Mesothelial cell of epicardium (in vitro differentiated cells): ENCODE measurements around the gene ZNF148. TPM values are rescaled to one million over a fixed set of nuclear protein-coding genes. Genes with fewer than 3 reads are reported as not detected.

Experiments used
- DNase-seq, 2 experiments: peaks; one replicate each; pipeline ENCODE4 v3.0.0; 2021; ENCODE audit warnings: low spot score in 2 of 2; ENCODE audit not compliant: unreplicated experiment in 2 of 2
- H3K27ac Mint-ChIP-seq: 2 replicates; pipeline ENCODE4 v1.8.0; 2021; ENCODE audit warnings: mixed read lengths
- H3K27me3 Mint-ChIP-seq: 2 replicates; pipeline ENCODE4 v1.8.0; 2021; ENCODE audit warnings: low read depth, mixed read lengths
- H3K36me3 Mint-ChIP-seq: 2 replicates; pipeline ENCODE4 v1.8.0; 2021; ENCODE audit warnings: mixed read lengths
- H3K4me1 Mint-ChIP-seq: 2 replicates; pipeline ENCODE4 v1.8.0; 2021; ENCODE audit warnings: mixed read lengths
- H3K4me3 Mint-ChIP-seq: 2 replicates; pipeline ENCODE4 v1.8.0; 2021; ENCODE audit warnings: mild to moderate bottlenecking, moderate library complexity, mixed read lengths
- H3K9me3 Mint-ChIP-seq: 2 replicates; pipeline ENCODE4 v1.8.0; 2021; ENCODE audit warnings: mixed read lengths
- total RNA-seq: library from RNA; stranded (reverse); gene quantifications from 3 replicates; pipeline ENCODE4 v1.2.1, GENCODE V29; 2021
- TF ChIP-seq, protein P1 (sequence below): fragments of 200-600 bp; sonication (generic); IDR thresholded peaks from one replicate; pipeline ENCODE4 v1.5.0; 2021; ENCODE audit warnings: antibody characterized with exemption; ENCODE audit not compliant: unreplicated experiment

The ZNF148 gene
- total RNA-seq, 1 donor from 2014 or later = 52.1 TPM

DNA sequence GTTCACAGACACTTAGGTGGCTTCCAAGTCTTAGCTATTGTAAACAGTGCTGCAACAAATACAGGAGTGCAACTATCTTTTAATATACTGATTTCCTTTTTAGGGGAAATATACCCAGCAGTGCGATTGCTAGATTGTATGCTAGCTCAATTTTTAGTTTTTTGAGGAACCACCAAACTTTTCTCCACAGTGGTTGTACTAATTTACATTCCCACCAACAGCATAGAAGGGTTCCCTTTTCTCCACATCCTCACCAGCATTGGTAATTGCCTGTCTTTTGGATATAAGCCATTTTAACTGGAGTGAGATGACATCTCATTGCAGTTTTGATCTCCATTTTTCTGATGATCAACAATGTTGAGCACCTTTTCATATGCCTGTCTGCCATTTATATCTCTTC is 58.9 kb downstream of the ZNF148 start:
- Mint-ChIP-seq H3K27me3 (no peaks in the 10 kb centered on the region), H3K4me3 (no peak overlapping the region), H3K9me3 (peaks cover 13% of the 10 kb centered on the region), H3K36me3 (peaks cover 41% of the 10 kb centered on the region), H3K4me1 (peaks cover 10% of the 10 kb centered on the region), H3K27ac (no peak overlapping the region)
- TF ChIP-seq, protein P1, sequence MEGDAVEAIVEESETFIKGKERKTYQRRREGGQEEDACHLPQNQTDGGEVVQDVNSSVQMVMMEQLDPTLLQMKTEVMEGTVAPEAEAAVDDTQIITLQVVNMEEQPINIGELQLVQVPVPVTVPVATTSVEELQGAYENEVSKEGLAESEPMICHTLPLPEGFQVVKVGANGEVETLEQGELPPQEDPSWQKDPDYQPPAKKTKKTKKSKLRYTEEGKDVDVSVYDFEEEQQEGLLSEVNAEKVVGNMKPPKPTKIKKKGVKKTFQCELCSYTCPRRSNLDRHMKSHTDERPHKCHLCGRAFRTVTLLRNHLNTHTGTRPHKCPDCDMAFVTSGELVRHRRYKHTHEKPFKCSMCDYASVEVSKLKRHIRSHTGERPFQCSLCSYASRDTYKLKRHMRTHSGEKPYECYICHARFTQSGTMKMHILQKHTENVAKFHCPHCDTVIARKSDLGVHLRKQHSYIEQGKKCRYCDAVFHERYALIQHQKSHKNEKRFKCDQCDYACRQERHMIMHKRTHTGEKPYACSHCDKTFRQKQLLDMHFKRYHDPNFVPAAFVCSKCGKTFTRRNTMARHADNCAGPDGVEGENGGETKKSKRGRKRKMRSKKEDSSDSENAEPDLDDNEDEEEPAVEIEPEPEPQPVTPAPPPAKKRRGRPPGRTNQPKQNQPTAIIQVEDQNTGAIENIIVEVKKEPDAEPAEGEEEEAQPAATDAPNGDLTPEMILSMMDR = no peak
- no peak for DNase-seq

DNA sequence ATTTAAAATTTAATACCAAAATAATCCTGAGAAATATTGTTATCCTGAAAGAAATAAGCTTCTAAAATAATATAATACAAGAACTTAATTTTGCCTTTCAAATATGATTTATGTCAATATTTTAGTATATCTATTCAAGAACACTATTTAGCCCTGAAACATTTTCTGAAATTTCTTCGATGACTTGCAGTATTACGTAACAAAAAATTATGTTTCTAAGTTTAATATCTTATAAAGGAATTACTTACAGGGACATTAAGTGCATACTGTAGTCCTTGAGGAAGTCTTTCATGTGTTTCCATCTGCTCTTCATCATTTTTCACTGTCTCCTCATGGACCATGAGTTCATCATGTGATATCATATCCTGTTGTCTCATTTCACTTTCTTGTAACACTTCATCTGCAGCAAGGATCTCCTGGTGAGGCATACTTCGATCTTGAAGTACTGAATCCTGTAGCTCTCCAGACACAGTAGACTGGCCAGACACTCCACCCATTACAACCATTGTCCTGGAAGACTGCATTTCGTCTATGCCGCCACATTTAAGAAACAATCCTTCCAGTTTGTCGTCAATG is 62.0 kb downstream of the ZNF148 start:
- H3K9me3 Mint-ChIP-seq = peaks cover 31% of the 10 kb centered on the region
- TF ChIP-seq, protein P1 = no peak
- peaks cover 62% of the 10 kb centered on the region for H3K36me3 Mint-ChIP-seq
- no peak for DNase-seq
- H3K4me1 Mint-ChIP-seq = peaks cover 2% of the 10 kb centered on the region
- H3K27ac Mint-ChIP-seq = no peak overlapping the region
- no peak overlapping the region for H3K4me3 Mint-ChIP-seq
- no peaks in the 10 kb centered on the region for H3K27me3 Mint-ChIP-seq

DNA sequence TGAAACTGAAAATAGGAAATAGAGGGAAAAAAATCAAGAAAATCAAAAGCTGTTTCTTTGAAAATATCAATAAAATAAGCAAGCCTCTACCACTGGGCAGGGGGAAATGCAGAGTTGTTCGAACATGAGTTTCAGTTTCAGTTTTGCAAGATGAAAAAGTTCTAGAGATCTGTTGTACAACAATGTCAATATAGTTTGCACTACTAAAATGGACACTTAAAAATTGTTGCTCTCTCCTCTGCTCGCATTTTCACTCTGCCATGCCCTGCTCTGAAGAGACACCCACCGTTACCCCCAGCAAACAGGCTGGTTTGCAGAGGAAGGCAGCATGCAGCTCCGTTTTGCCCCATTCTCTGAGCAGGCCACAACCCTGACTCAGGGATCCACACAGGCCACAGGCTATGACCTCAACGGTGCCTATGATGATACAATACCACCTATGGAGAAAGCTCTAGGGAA is 64.5 kb downstream of the ZNF148 start:
- peaks cover 28% of the 10 kb centered on the region for H3K9me3 Mint-ChIP-seq
- H3K4me3 Mint-ChIP-seq = no peak overlapping the region
- no peaks in the 10 kb centered on the region for H3K27me3 Mint-ChIP-seq
- no peak overlapping the region for H3K27ac Mint-ChIP-seq
- TF ChIP-seq, protein P1 = no peak
- no peak for DNase-seq
- H3K4me1 Mint-ChIP-seq = no peaks in the 10 kb centered on the region
- H3K36me3 Mint-ChIP-seq = peaks cover 59% of the 10 kb centered on the region

DNA sequence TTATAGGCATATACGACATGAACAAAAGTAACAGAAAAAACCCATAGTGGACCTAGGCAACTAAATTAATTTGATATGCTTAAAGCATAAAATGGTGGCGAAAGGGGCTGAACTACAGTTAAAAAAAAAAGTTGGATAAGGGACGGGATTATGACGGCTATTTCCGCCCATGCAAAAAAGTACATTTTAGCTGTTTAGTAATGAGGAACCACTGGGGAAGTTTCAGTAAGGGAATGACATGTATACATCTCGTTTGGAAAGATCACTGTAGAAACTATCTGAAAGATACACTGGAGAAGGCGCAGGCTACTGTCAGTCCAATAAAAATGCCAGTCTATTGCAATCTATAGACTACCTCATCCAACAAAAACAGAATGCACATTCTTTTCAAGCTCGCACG is 65.6 kb downstream of the ZNF148 start:
- no peaks in the 10 kb centered on the region for H3K27me3 Mint-ChIP-seq
- H3K4me3 Mint-ChIP-seq = no peak overlapping the region
- peaks cover 57% of the 10 kb centered on the region for H3K36me3 Mint-ChIP-seq
- peaks cover 28% of the 10 kb centered on the region for H3K9me3 Mint-ChIP-seq
- no peak overlapping the region for H3K27ac Mint-ChIP-seq
- no peaks in the 10 kb centered on the region for H3K4me1 Mint-ChIP-seq
- no peak for DNase-seq
- TF ChIP-seq, protein P1 = no peak

DNA sequence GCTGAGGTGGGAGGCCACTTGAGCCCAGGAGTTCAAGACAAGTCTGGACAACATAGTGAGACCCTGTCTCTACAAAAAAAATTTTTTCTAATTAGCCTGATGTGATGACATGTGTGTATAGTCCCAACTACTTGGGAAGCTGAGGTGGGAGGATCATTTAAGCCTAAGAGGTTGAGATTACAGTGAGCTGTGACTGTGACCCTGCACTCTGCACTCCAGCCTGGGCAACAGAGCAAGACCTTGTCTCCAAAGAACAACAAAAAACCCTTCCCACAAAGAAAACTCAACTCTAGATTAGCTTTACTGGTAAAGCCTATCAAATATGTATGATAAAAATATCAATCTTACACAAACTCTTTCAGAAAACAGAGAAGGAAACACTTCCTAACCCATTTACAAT is 68.5 kb downstream of the ZNF148 start:
- DNase-seq = no peak
- TF ChIP-seq, protein P1 = no peak
- Mint-ChIP-seq H3K27me3 (no peaks in the 10 kb centered on the region), H3K4me1 (no peaks in the 10 kb centered on the region), H3K27ac (no peak overlapping the region), H3K4me3 (no peak overlapping the region), H3K36me3 (peaks cover 50% of the 10 kb centered on the region), H3K9me3 (peaks cover 28% of the 10 kb centered on the region)

DNA sequence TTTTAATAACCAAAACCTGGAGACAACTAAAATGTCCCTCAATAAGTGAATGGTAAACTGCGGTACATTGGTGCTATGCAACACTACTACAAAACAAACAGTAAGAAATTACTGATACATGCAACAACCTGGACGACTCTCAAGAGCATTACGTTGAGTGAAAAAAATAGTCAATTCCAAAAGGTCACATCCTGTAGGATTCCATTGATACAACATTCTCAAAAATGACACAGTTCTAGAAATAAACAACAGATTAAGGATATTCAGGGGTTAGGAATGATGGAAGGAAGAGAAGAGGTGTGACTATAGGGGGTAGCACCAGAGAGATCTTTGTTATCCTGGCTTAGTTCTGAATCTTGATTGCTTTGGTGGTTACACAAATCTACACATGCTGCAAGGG is 72.2 kb downstream of the ZNF148 start:
- no peak overlapping the region for H3K4me3 Mint-ChIP-seq
- no peak overlapping the region for H3K27ac Mint-ChIP-seq
- TF ChIP-seq, protein P1 = no peak
- no peaks in the 10 kb centered on the region for H3K4me1 Mint-ChIP-seq
- peaks cover 22% of the 10 kb centered on the region for H3K36me3 Mint-ChIP-seq
- H3K27me3 Mint-ChIP-seq = no peaks in the 10 kb centered on the region
- H3K9me3 Mint-ChIP-seq = peaks cover 8% of the 10 kb centered on the region
- DNase-seq = no peak
